HG03025 (cell line): ENCODE data around the gene CRADD.

Experiments
- ATAC-seq: cut with Tn5 transposase; IDR thresholded peaks from one replicate; pipeline ENCODE4 v1.9.1; 2021; ENCODE audit warnings: mild to moderate bottlenecking, moderate library complexity; ENCODE audit not compliant: unreplicated experiment, low FRiP score

The CRADD gene

GRCh38 chr12:93733358-93733757 is 56.2 kb downstream of the CRADD start:
- no peak for ATAC-seq

DNA sequence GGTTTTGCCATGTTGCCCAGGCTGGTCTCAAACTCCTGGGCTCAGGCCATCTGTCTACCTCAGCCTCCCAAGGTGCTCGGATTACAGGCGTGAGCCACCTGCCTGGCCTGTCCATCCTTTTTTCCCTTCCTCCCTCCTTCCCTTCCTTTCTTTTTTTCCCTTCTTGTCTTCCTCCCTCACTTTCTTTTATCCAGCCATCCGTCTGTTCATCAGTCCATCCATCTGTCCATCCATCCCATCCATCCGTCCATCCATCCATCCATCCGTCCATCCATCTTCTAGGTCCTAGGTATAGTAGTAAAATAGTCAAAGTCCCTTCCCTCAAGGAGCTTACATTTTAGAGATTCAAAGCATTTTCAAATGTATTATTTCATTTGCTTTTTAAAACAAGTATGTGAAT is 56.8 kb downstream of the CRADD start:
- ATAC-seq = no peak

DNA sequence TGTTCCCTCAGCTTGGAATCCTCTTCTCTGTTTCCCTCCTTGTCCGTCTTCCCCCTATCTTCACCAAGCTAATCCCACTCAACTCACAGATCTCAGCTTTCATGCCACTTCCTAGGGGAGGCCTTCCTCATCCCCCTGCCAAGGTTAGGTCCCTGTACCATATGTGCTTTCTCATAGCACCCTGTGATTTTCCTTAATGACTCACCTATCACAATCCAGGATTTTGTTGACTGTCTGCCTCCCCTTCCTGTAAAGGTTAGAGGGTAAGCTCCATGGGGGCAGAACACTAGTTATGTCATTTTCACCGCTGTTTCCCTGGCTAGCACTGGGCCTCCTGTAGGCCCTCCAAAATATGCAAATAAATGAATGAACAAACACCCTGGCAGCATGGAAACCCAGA is 57.6 kb downstream of the CRADD start:
- no peak for ATAC-seq

- no peak for ATAC-seq
These were observed 59.5 kb downstream of the CRADD start for GRCh38 chr12:93736640-93737178.

DNA sequence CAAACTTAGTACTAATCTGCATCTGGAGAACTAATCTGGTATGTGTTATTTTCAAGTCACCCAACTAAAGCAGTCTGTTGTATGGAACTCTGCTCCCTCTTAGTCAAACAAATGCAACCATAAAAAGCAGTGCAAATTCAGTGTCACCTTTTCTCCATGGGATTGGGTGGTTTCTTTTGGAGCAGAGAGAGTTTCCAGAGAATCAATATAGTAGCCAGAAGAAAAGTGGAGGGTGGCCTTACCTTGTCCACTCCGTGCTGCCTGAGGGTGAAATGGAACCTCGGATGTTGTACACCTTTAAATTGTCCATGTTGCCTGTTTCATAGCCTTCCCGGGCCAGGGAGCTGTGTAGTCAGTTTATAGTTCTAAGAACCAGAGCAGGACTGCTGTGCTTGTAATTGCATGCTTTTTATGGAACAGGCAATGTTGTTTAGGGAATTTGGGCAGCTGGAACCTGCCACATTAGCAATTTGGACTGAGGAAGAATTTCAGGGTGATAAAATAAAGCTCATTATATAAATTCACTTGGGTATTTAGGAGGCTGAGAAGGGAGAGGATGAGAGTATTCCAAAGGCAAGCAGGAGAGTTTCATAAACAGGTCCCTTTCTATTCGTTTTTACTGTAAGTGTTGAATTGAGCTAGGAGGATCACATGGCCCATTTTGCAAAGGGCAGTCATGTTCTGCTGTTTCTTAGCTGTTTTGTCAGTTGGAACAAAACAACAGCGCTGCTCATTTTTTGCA is 60.5 kb downstream of the CRADD start:
- no peak for ATAC-seq

GRCh38 chr12:93738199-93739058 is 61.3 kb downstream of the CRADD start:
- no peak for ATAC-seq

DNA sequence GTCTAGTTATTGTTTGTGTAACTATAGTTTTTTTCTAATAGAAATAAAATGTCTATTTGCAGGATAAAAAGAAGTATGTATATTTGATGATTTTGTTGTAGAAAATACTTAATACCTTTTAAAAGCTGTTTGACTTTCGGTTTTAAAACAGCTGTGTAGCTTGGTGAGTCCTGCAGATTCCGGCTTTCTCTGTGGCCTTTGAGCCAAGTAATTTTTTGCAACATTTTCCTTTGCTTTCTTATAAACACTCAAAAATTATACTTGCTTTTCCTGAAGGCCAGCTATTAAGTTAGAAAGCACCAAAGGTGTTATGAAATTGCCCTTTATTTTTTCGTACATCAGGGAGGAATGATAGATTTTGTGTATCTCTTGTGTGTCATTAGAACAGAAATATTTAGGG is 63.6 kb downstream of the CRADD start:
- ATAC-seq = no peak

GRCh38 chr12:93741659-93742109 is 64.5 kb downstream of the CRADD start:
- ATAC-seq = peak; percentile 24

DNA sequence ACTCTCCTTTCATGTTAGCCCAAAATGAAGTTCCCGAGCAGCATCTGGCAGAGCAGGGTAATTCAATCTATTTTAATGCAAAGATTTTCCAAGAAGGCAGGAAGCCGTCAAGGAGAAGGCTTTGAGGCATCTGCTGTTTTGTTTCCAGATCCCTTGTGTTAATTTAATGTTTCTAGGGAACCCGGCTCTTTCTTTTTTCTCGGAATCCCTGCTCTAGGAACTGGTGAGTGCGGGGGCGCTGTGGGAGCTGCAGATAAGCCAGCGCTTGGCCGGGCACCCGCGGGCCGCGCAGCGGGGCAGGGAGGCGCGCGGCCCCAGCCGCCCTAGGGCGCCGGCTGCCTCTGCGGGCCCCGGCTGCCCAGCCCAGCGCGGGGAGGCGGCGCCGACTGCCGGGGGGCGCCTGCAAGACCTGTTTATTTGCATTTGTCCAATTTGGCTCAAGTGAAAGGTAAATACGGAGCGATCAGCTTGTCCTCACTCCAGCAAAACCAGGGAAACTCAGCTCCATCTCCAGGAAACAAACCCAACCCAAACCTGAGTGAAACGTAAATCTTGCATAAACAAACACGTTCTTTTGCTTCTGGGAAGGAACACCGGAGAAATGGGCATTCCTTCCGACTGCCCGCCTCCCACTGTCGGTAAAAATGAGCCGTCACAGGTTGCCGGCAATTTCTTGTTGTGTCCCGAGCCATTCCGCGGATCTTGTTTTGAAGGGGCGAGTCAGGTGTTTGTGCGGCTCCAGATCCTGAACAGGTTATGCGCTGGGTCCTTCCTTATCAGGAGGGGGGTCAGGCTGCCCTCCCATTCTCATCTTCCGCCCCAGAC is 65.1 kb downstream of the CRADD start:
- peak; percentile 85 for ATAC-seq

DNA sequence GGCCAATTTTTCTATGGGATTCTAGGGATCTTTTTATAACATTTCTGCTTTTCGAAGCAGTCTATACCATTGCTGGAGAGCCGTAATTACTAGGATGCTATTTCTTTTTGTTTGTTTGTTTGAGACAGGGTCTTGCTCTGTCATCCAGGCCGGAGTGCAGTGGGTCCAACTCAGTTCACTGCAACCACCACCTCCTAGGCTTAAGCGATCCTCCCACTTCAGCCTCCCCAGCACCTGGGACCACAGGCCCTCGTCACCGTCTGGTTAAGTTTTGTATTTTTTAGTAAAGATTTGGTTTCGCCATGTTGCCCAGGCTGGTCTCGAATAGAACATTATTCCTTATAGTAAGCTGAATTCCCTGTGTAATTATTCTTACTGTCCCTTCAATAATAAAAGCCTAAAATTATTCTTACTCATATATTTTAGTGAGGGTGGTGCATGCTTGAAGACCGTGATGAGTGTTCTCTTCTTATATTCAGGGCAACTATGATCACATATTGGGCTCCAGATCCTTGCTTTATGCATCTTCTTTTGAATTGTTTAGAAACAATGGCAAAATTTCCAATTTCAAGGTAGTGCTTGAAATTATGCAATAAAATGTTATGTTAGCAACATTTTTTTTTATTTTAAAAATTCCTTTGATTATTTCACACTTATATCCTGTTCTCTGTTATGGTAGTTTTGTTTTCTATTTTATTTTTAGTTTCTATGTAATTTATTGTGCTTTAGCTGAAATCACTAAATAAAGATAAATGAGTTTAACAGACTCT is 66.2 kb downstream of the CRADD start:
- ATAC-seq = no peak

DNA sequence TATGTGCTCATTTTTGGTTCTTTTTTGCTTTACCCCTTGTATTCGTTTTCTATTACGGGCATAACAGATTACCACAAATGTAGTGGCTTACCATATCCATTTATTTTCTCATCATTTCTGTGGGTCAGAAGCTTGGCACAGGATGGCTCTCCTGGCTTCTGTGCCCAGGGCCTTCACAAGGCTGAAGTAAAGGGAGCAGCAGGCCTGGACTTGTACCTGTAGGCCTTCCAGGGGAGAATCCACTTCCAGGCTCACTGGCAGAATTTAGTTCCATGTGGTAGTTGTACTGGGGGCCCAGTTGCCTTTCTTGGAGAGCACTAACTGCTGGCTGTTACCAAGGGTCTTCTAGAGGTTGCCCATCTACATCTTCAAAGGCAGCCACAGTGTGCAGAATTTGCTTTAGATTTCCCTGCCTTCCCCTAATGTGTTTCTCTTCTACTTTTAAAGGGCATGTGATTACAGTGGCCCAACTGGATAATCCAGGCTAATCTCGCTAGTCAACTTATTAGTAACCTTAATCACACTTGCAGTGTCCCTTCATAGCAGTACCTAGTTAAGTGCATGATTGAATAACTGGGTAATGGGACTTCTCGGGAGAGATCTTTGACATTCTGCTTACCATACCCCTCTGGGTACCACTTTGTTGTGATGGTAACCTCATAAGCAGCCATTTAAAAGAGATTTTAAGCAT is 67.0 kb downstream of the CRADD start:
- no peak for ATAC-seq

DNA sequence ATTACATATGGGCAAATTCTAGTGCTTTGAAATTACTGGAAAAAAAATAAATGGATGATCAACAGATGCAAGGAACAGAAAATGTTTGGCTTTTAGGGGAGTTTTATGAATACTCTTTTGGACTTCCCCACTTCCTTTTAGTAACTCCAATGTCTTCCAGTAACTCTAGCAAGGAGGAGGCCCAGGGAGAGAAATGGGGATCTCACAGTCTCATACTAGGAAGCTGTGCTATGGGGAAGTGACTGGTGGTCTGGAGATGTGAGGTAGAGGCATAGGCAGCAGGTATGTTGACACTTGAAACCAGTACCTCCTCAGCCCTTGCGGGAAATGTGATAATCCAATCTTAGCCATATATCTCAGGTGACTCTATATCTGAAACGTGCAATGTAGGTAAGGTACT is 68.1 kb downstream of the CRADD start:
- no peak for ATAC-seq

DNA sequence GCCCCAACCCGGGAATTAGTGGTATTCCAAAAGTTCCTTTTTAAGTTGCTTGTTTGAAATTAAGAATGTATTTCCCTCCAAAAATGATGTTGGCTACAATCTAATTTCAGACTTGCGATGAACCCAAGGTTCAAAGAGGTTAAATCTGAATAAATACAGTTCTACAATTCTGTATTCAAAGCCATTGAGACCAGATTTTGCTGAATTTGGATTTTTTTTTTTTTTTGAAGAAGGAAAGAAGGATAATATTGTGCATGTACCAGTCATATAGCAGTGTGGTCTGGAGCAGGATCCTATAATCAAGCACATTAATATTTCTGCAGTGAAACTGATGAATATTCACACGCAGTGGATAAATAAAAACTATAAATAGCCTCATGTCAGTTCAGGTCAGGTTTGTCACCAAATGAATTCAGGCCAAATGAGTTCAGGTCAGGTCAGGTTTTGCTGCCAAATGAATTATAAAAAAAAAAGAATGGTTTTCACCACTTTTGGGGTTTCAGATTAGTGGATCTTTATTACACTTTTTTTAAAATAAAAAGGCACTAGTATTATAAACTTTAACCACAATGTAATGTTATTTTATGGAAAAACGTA is 69.5 kb downstream of the CRADD start:
- ATAC-seq = no peak

DNA sequence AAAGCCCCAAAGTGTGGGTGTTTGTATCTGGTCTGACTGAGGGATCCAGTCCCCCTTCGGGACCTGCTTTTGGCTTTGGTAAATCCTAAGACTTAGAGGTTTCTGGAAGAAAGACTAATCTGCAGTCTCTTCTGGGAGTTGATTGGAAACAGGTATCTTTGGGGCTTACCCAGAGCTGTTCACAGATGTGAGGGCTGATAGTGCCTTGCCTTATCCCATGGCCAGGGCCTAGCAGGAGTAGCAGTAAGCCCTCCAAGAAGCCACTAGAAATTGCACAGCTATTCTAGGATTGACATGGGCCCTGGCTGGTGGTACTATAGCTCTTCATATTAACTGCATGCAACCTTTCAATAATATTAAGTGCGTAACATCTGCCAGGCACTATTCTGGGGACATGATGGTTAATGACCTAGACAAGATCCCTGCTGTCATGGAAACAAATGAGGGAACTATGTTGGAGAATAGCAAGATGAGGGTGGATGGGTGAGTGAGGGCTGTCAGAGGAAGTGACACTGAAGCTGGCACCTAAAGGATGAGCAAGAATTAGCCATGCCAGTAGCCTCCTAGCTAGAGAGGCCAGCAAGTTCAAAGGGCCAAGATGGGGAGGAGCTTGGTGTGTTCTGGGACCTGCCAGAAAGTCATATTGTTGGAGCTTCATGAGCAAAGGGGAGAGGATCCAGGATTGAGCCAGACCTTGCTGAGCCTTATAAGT is 71.7 kb downstream of the CRADD start:
- ATAC-seq = no peak

DNA sequence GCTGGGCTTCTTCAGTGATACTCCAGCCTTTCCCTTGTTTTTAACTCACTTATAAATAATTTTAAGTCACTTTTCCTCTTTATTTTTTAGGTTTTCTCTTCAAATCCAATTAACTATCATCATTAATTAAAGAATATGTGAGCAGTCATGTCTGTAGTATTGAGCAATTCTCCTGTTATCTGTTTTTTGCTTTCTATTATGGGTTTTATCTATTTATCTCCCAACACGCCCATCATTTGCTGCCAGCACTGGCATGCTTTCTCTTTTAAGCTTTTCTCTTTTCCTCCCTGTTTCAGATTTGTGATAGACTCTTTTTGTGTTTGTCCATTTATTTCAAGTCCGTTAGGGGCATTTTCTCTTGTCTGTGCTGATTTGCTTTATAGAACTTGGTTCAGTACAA is 72.3 kb downstream of the CRADD start:
- ATAC-seq = no peak

DNA sequence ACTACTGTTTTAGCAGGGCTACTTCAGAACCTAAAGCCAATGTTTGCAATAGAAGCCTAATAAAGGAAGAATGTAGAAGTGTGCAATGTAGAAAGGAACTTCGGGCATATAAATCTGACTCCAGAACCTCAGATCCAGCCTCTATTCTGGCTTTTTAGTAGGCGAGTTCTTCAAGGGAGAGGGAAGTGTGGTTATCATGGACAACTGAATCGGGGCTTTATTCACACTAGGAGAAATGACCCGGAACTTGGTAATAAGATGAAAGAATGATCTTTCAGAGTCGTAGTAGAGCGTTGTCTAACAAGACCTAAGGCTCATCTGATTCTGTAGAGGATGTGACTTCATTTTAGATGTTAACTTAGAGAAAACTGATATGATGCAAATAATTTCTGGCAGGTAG is 72.9 kb downstream of the CRADD start:
- no peak for ATAC-seq

- ATAC-seq = no peak
These were observed 74.9 kb downstream of the CRADD start for GRCh38 chr12:93751864-93752610.

- no peak for ATAC-seq
These were observed 76.1 kb downstream of the CRADD start for GRCh38 chr12:93753285-93753684.
